K562 (cell line): ENCODE measurements around the gene LGALS12. TPM values are rescaled to one million over a fixed set of nuclear protein-coding genes. Genes with fewer than 3 reads are reported as not detected.

Source experiments
- CBFA2T3 ChIP-seq: fragments of 450-650 bp; IDR thresholded peaks from 2 replicates; pipeline ENCODE4 v1.6.1; 2017
- CREBBP ChIP-seq: IDR thresholded peaks from one replicate; pipeline ENCODE4 v1.6.1; 2012; ENCODE audit warnings: low read depth, mild to moderate bottlenecking, control low read depth, inconsistent platforms, low read length
- CXXC5 ChIP-seq: fragments of 250-450 bp; sonication (Bioruptor Pico); IDR thresholded peaks from 2 replicates; pipeline ENCODE4 v1.8.0; 2022; ENCODE audit warnings: inconsistent platforms, mild to moderate bottlenecking, moderate library complexity
- ETS2 ChIP-seq: IDR thresholded peaks from 2 replicates; pipeline ENCODE4 v1.6.1; 2016; ENCODE audit warnings: borderline replicate concordance, missing genetic modification characterization, mild to moderate bottlenecking, moderate library complexity, missing compliant biosample characterization; ENCODE audit not compliant: poor library complexity, severe bottlenecking
- FIP1L1 ChIP-seq: fragments of 200-400 bp; formaldehyde crosslinking; IDR thresholded peaks from 2 replicates; pipeline ENCODE4 v1.6.1; 2018; ENCODE audit warnings: mild to moderate bottlenecking, low read depth, low read length; ENCODE audit not compliant: poor library complexity, severe bottlenecking
- HDAC2 ChIP-seq: fragments of 450-650 bp; IDR thresholded peaks from 2 replicates; pipeline ENCODE4 v1.6.1; 2016; ENCODE audit warnings: mild to moderate bottlenecking
- HMG20B ChIP-seq: fragments of 250-450 bp; sonication (Bioruptor Pico); IDR thresholded peaks from 2 replicates; pipeline ENCODE4 v1.5.0; 2021; ENCODE audit warnings: mild to moderate bottlenecking
- MAZ ChIP-seq, 2 experiments: fragments of 450-650 bp in 1 of 2; sonication (generic) in 1 of 2; formaldehyde crosslinking; IDR thresholded peaks in 1 of 2; conservative IDR thresholded peaks in 1 of 2; 2 replicates each; pipeline versions ENCODE4 v1.4.0 to v1.5.0; 2020; ENCODE audit warnings: mild to moderate bottlenecking in 1 of 2, missing genetic modification reagents in 1 of 2
- OTX1 ChIP-seq: fragments of 450-650 bp; formaldehyde crosslinking; IDR thresholded peaks from 2 replicates; pipeline ENCODE4 v1.4.0; 2022; ENCODE audit warnings: mild to moderate bottlenecking
- RNF2 ChIP-seq: sonication (generic); IDR thresholded peaks from 2 replicates; pipeline ENCODE4 v1.6.1; 2016
- SLC30A9 ChIP-seq: fragments of 250-450 bp; sonication (Bioruptor Pico); IDR thresholded peaks from 2 replicates; pipeline ENCODE4 v1.8.0; 2022; ENCODE audit warnings: mild to moderate bottlenecking, moderate library complexity
- SMARCE1 ChIP-seq: fragments of 450-650 bp; IDR thresholded peaks from 2 replicates; pipeline ENCODE4 v1.7.1; 2016; ENCODE audit warnings: mild to moderate bottlenecking
- SRF ChIP-seq, 2 experiments: fragments of 250-450, 450-650 bp in 1 of 2; sonication (Bioruptor Pico) in 1 of 2; sonication (generic) in 1 of 2; formaldehyde crosslinking; IDR thresholded peaks; 2 replicates each; pipeline versions ENCODE4 v1.5.0 to v1.5.1; 2020 to 2022; ENCODE audit warnings: mild to moderate bottlenecking in 1 of 2, missing genetic modification reagents in 1 of 2
- ZBTB8A ChIP-seq: fragments of 450-650 bp; IDR thresholded peaks from 2 replicates; pipeline ENCODE4 v1.6.1; 2018; ENCODE audit warnings: mild to moderate bottlenecking, moderate library complexity; ENCODE audit not compliant: partially characterized antibody
- ZNF217 ChIP-seq: sonication (generic); formaldehyde crosslinking; IDR thresholded peaks from 2 replicates; pipeline ENCODE4 v1.8.0; 2022; ENCODE audit warnings: mild to moderate bottlenecking, missing genetic modification reagents
- ZNF436 ChIP-seq: fragments of 250-450, 450-650 bp; sonication (Bioruptor Pico); formaldehyde crosslinking; IDR thresholded peaks from 2 replicates; pipeline ENCODE4 v1.7.0; 2020; ENCODE audit warnings: mild to moderate bottlenecking
- polyA plus RNA-seq, 8 experiments: library from polyadenylated mRNA; depleted of rRNA in 4 of 8; stranded (reverse) in 5 of 8; unstranded in 3 of 8; fragments of >200 nt; fragmentation: Nextera tagmentation in 2 of 8; fragmentation: Illumina TruSeq in 1 of 8; extraction: Ambion mirVana in 2 of 8; extraction: Trizol in 1 of 8; gene quantifications; 2 replicates each; pipeline versions ENCODE4 v1.2.1 to v1.2.3, GENCODE V29; 2011 to 2014; ENCODE audit warnings: inconsistent platforms in 1 of 8, missing spikeins in 1 of 8
- total RNA-seq, 7 experiments: library from RNA; depleted of rRNA in 6 of 7; stranded (reverse); fragments of >200 nt in 6 of 7; fragmentation: Illumina TruSeq in 2 of 7; extraction: Trizol in 2 of 7; gene quantifications; 2 replicates each; pipeline versions ENCODE4 v1.2.1 to v1.2.3, GENCODE V29; 2011 to 2021; ENCODE audit warnings: low replicate concordance in 1 of 7
- TF ChIP-seq, protein P1 (sequence below): fragments of 250-450 bp; sonication (Bioruptor Pico); IDR thresholded peaks from 2 replicates; pipeline ENCODE4 v1.8.0; 2022; ENCODE audit warnings: moderate library complexity, mild to moderate bottlenecking, inconsistent platforms
- TF ChIP-seq, protein P2 (sequence below): fragments of 450-650 bp; IDR thresholded peaks from 2 replicates; pipeline ENCODE4 v1.6.1; 2016; ENCODE audit warnings: borderline replicate concordance
- TF ChIP-seq, protein P3 (sequence below): fragments of 450-650 bp; IDR thresholded peaks from 2 replicates; pipeline ENCODE4 v1.6.1; 2018; ENCODE audit not compliant: partially characterized antibody

LGALS12 gene
- total and polyA plus RNA-seq, 9 of the 15 experiments (the other 6 are each of a cell fraction or from before 2014, with no cell fraction given), result 0.66 to 8.0 (median 5.0) TPM

DNA sequence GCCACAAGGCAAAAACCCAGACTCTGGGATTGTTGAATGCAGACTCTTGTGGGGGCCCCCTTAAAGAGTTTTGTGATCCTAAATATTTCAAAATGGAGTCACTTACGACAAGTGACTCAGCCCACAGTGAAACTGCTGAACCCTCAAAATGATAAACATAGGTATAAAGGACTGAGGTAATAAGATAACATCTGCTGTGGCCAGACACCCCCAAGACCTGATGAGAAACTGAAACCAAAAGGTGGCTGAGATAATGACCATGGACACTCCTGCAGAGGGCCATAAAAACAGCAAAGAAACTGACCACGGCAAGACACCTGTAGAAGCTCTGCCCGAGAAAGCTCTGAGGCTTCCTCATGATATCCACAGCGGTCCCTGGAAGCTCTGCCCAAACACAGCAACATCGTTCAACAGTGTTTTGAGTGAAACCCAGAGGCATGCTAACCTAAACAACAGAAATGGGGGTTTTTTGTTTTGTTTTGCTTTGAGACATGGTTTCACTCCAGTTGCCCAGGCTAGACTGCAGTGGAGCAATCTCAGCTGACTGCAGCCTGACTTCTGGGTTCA lies 29.1 kb downstream of the LGALS12 start (continued):
- TF ChIP-seq ZNF217 (CRISPR knock-in tag) (no peak), MAZ (CRISPR knock-in tag; conservative IDR thresholded peaks at IDR 0.05 in 1 of 2, IDR thresholded peaks at IDR 0.05 in 1 of 2) (peak in 1 of 2 experiments; percentile 90; a peak in 2 of 4 replicates), CBFA2T3 (peak; percentile 61), SLC30A9 (CRISPR knock-in tag) (peak; percentile 79; the same call in 1 of the 2 replicates), CREBBP (no peak), FIP1L1 (no peak), SRF (CRISPR knock-in tag; IDR thresholded peaks at IDR 0.05) (peak in 1 of 2 experiments; percentile 74; a peak in 1 of 4 replicates), ETS2 (tag) (peak; percentile 89), OTX1 (peak; percentile 91; the same call in 1 of the 2 replicates), ZNF436 (no peak), HMG20B (CRISPR knock-in tag) (no peak), CXXC5 (CRISPR knock-in tag) (peak; percentile 98), RNF2 (no peak), HDAC2 (no peak), ZBTB8A (no peak), SMARCE1 (no peak)
- TF ChIP-seq, protein P1, sequence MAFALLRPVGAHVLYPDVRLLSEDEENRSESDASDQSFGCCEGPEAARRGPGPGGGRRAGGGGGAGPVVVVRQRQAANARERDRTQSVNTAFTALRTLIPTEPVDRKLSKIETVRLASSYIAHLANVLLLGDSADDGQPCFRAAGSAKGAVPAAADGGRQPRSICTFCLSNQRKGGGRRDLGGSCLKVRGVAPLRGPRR, result peak; percentile 96
- TF ChIP-seq, protein P2, sequence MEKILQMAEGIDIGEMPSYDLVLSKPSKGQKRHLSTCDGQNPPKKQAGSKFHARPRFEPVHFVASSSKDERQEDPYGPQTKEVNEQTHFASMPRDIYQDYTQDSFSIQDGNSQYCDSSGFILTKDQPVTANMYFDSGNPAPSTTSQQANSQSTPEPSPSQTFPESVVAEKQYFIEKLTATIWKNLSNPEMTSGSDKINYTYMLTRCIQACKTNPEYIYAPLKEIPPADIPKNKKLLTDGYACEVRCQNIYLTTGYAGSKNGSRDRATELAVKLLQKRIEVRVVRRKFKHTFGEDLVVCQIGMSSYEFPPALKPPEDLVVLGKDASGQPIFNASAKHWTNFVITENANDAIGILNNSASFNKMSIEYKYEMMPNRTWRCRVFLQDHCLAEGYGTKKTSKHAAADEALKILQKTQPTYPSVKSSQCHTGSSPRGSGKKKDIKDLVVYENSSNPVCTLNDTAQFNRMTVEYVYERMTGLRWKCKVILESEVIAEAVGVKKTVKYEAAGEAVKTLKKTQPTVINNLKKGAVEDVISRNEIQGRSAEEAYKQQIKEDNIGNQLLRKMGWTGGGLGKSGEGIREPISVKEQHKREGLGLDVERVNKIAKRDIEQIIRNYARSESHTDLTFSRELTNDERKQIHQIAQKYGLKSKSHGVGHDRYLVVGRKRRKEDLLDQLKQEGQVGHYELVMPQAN, result no peak
- TF ChIP-seq, protein P3, sequence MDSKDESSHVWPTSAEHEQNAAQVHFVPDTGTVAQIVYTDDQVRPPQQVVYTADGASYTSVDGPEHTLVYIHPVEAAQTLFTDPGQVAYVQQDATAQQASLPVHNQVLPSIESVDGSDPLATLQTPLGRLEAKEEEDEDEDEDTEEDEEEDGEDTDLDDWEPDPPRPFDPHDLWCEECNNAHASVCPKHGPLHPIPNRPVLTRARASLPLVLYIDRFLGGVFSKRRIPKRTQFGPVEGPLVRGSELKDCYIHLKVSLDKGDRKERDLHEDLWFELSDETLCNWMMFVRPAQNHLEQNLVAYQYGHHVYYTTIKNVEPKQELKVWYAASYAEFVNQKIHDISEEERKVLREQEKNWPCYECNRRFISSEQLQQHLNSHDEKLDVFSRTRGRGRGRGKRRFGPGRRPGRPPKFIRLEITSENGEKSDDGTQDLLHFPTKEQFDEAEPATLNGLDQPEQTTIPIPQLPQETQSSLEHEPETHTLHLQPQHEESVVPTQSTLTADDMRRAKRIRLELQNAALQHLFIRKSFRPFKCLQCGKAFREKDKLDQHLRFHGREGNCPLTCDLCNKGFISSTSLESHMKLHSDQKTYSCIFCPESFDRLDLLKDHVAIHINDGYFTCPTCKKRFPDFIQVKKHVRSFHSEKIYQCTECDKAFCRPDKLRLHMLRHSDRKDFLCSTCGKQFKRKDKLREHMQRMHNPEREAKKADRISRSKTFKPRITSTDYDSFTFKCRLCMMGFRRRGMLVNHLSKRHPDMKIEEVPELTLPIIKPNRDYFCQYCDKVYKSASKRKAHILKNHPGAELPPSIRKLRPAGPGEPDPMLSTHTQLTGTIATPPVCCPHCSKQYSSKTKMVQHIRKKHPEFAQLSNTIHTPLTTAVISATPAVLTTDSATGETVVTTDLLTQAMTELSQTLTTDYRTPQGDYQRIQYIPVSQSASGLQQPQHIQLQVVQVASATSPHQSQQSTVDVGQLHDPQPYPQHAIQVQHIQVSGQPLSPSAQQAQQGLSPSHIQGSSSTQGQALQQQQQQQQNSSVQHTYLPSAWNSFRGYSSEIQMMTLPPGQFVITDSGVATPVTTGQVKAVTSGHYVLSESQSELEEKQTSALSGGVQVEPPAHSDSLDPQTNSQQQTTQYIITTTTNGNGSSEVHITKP, result no peak
